Loucy (cell line): Measurements from ENCODE around the gene FAM124A.
"Not testable (repeated sequence)": the region's sequence is repeated elsewhere in the genome, so short reads cannot be mapped to it uniquely, and the experiment has no call there.

Experiments used
- H2AFZ ChIP-seq: fragments of 200-600 bp; sonication (generic); 2 replicates; pipeline ENCODE4 v1.6.0; 2016; ENCODE audit warnings: antibody characterized with exemption, mild to moderate bottlenecking, low read length, moderate library complexity
- H3F3A ChIP-seq: fragments of 200-600 bp; 2 replicates; pipeline ENCODE4 v1.6.0; 2016; ENCODE audit warnings: antibody characterized with exemption, low read depth, mild to moderate bottlenecking
- H3K27me3 ChIP-seq: fragments of 200-600 bp; sonication (generic); 2 replicates; pipeline ENCODE4 v1.6.1; 2014; ENCODE audit warnings: low read length, mild to moderate bottlenecking; ENCODE audit not compliant: insufficient read depth, poor library complexity, severe bottlenecking
- H3K36me3 ChIP-seq: fragments of 200-600 bp; sonication (generic); 2 replicates; pipeline ENCODE4 v1.6.1; 2016; ENCODE audit warnings: low read length; ENCODE audit not compliant: insufficient read depth
- H3K4me1 ChIP-seq: fragments of 200-600 bp; sonication (generic); 2 replicates; pipeline ENCODE4 v1.5.1; 2014; ENCODE audit warnings: low read length, mild to moderate bottlenecking; ENCODE audit not compliant: insufficient read depth, poor library complexity, severe bottlenecking
- H3K4me2 ChIP-seq: fragments of 200-600 bp; sonication (generic); 2 replicates; pipeline ENCODE4 v1.6.0; 2014; ENCODE audit warnings: antibody characterized with exemption, low read length, low read depth, mild to moderate bottlenecking; ENCODE audit not compliant: poor library complexity, severe bottlenecking
- H3K4me3 ChIP-seq: fragments of 200-600 bp; sonication (generic); 2 replicates; pipeline ENCODE4 v1.5.1; 2014; ENCODE audit warnings: low read length, mild to moderate bottlenecking, mixed read lengths; ENCODE audit not compliant: poor library complexity, severe bottlenecking
- H3K79me2 ChIP-seq: fragments of 200-600 bp; sonication (generic); 2 replicates; pipeline ENCODE4 v1.6.1; 2014; ENCODE audit warnings: low read length; ENCODE audit not compliant: insufficient read depth
- H3K9ac ChIP-seq: fragments of 200-600 bp; sonication (generic); 2 replicates; pipeline ENCODE4 v1.6.0; 2014; ENCODE audit warnings: mild to moderate bottlenecking, low read depth, low read length, moderate library complexity; ENCODE audit not compliant: poor library complexity, severe bottlenecking
- H3K9me2 ChIP-seq: fragments of 200-600 bp; sonication (generic); replicated peaks from 2 replicates; pipeline ENCODE4 v1.6.1; 2016; ENCODE audit warnings: low read depth, low read length, mixed read lengths
- H3K9me3 ChIP-seq: fragments of 200-600 bp; sonication (generic); 2 replicates; pipeline ENCODE4 v1.6.1; 2014; ENCODE audit warnings: mild to moderate bottlenecking, antibody characterized with exemption, low read length, low read depth; ENCODE audit not compliant: insufficient read depth
- H4K20me1 ChIP-seq: fragments of 200-600 bp; sonication (generic); 2 replicates; pipeline ENCODE4 v1.6.0; 2014; ENCODE audit warnings: antibody characterized with exemption, low read length, mild to moderate bottlenecking; ENCODE audit not compliant: insufficient read depth, poor library complexity, severe bottlenecking
- EZH2phosphoT487 ChIP-seq: fragments of 200-600 bp; IDR thresholded peaks from 2 replicates; pipeline ENCODE4 v1.6.1; 2018; ENCODE audit warnings: antibody characterized with exemption, mild to moderate bottlenecking, moderate library complexity, borderline replicate concordance
- TF ChIP-seq, protein P1 (sequence below): fragments of 200-600 bp; sonication (generic); conservative IDR thresholded peaks from 2 replicates; pipeline ENCODE4 v1.5.1; 2014; ENCODE audit warnings: mild to moderate bottlenecking, antibody characterized with exemption, low read length

Gene FAM124A

DNA sequence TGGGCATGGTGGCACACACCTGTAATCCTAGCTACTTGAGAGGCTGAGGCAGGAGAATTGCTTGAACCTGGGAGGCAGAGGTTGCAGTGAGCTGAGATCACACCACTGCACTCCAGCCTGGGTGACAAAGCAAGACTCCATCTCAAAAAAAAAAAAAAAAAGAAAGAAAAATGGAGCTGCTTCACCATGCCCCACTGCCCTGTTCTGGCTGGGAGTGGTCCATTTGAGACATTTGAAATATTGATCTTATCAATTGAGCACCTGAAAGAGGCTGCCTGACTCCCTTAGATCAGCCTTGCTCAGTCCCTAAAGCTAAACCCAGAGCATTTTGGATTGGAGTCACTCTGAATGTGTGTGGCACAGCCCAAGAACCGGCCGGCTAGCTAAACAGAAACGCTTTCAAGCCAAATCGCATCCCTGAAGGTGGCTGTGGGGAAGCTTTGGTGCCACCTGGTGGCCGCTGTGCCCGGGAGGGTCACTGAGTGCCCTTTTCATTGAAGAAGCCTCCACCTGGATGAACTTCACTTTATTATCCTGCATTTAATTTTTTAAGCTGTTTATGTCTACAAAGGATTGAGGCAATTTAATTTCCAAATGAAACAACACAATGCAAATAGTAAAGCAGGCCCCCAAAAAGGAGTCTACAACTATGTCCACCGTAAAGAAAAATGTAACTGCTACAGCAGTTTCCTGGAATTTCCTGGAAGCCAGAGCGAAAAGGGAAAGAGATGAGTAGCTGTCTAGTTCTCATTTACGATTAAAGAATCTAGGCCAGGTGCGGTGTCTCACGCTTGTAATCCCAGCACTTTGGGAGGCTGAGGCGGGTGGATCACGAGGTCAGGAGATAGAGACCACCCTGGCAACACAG, 64.2 kb downstream of the FAM124A start:
- no peak overlapping the region for H3K9ac ChIP-seq
- H3K9me2 ChIP-seq = no peaks in the 10 kb centered on the region
- TF ChIP-seq EZH2phosphoT487 = no peak
- TF ChIP-seq, protein P1, sequence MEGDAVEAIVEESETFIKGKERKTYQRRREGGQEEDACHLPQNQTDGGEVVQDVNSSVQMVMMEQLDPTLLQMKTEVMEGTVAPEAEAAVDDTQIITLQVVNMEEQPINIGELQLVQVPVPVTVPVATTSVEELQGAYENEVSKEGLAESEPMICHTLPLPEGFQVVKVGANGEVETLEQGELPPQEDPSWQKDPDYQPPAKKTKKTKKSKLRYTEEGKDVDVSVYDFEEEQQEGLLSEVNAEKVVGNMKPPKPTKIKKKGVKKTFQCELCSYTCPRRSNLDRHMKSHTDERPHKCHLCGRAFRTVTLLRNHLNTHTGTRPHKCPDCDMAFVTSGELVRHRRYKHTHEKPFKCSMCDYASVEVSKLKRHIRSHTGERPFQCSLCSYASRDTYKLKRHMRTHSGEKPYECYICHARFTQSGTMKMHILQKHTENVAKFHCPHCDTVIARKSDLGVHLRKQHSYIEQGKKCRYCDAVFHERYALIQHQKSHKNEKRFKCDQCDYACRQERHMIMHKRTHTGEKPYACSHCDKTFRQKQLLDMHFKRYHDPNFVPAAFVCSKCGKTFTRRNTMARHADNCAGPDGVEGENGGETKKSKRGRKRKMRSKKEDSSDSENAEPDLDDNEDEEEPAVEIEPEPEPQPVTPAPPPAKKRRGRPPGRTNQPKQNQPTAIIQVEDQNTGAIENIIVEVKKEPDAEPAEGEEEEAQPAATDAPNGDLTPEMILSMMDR = peak; percentile 96

DNA sequence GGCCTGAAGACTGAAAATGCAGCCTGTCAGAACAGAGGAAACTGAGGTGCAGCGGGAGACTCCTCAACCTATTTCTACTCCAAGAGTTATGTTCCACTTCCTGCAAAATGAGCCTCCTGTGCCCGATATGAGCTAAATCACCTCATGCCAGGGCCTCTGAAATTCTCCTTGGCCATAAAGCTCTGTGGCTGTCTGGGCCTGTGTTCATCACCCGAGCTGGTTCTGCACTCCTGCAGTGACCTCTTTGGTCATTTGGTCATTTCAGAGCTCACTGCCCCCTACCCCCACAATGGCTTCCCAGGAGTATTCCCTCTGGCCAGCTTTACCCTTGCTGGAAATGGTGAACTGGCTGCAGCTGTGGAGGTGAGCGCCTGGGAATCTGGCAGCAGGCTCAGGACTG, 65.6 kb downstream of the FAM124A start:
- no peaks in the 10 kb centered on the region for H3K36me3 ChIP-seq
- H3F3A ChIP-seq = no peaks in the 10 kb centered on the region
- H3K4me2 ChIP-seq = no peak overlapping the region
- H2AFZ ChIP-seq = no peak overlapping the region
- H3K9ac ChIP-seq = no peak overlapping the region
- TF ChIP-seq, protein P1 = no peak
- no peak for TF ChIP-seq EZH2phosphoT487
- no peaks in the 10 kb centered on the region for H3K4me1 ChIP-seq
- H3K9me3 ChIP-seq = no peaks in the 10 kb centered on the region
- no peaks in the 10 kb centered on the region for H3K9me2 ChIP-seq
- H3K27me3 ChIP-seq = no peaks in the 10 kb centered on the region
- H3K4me3 ChIP-seq = no peak overlapping the region
- no peaks in the 10 kb centered on the region for H4K20me1 ChIP-seq
- no peaks in the 10 kb centered on the region for H3K79me2 ChIP-seq

More for the DNA sequence above, 64.2 kb downstream of the FAM124A start:
- no peaks in the 10 kb centered on the region for H3K4me1 ChIP-seq
- peak overlapping the region; percentile 79 for H2AFZ ChIP-seq
- H3K4me3 ChIP-seq = peak overlapping the region; percentile 32
- H3F3A ChIP-seq = no peaks in the 10 kb centered on the region
- H4K20me1 ChIP-seq = no peaks in the 10 kb centered on the region
- no peaks in the 10 kb centered on the region for H3K27me3 ChIP-seq
- H3K9me3 ChIP-seq = no peaks in the 10 kb centered on the region
- no peaks in the 10 kb centered on the region for H3K79me2 ChIP-seq
- peak overlapping the region; percentile 24 for H3K4me2 ChIP-seq
- no peaks in the 10 kb centered on the region for H3K36me3 ChIP-seq

DNA sequence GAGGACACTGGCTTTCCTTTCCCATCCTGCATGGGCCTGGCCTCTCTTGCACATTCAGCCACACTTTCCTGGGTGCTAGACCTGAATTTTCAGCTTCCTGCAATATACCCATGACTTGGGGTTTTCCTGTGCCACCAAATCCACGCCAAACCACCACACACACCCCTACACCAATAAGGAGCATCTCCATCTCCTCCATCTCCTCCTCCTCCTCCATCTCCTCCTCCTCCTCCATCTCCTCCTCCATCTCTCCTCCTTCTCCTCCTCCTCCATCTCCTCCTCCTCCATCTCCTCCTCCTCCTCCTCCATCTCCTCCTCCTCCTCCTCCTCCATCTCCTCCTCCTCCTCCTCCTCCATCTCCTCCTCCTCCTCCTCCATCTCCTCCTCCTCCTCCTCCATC, 66.1 kb downstream of the FAM124A start:
- not testable (repeated sequence) for H3K9me3 ChIP-seq, H2AFZ ChIP-seq, H3K4me1 ChIP-seq, H3K9ac ChIP-seq, H3K79me2 ChIP-seq, H3F3A ChIP-seq, H3K4me3 ChIP-seq, H3K4me2 ChIP-seq, H3K27me3 ChIP-seq, H3K9me2 ChIP-seq, H3K36me3 ChIP-seq, H4K20me1 ChIP-seq

DNA sequence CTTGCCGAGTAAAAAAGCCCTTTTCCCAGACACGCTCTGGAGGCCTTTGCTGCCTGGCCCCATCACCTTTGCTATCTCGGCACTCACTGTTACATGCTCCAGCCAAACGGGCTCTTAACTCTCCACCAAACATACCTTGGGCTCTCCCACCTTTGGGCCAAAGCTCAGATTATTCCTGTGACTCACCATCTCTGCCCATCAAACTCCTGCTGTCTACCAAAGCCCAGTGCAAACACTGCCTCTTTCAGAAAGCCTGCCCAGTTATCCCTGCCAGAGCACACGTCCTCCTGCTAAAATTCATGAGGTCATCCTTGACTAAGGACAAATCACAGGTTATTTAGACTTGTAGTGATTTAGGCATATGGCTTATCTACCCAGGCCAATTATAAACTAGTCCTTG, 69.1 kb downstream of the FAM124A start:
- Histone ChIP-seq H2AFZ (no peak overlapping the region), H3K36me3 (no peaks in the 10 kb centered on the region), H4K20me1 (no peaks in the 10 kb centered on the region), H3K27me3 (no peaks in the 10 kb centered on the region), H3K9me2 (no peaks in the 10 kb centered on the region), H3K4me2 (no peak overlapping the region), H3K4me1 (no peaks in the 10 kb centered on the region), H3F3A (no peaks in the 10 kb centered on the region), H3K9ac (no peak overlapping the region), H3K4me3 (no peak overlapping the region), H3K79me2 (no peaks in the 10 kb centered on the region), H3K9me3 (no peaks in the 10 kb centered on the region)
- no peak for TF ChIP-seq EZH2phosphoT487
- TF ChIP-seq, protein P1 = no peak
